CD4-positive, alpha-beta T cell treated with Interleukin-6 for 4 hours (primary cell): Measurements from ENCODE around the gene IRF1.
"Not testable (repeated sequence)": the region's sequence is repeated elsewhere in the genome, so short reads cannot be mapped to it uniquely, and the experiment has no call there.

Experiments
- DNase-seq: peaks from one replicate; pipeline ENCODE4 v3.0.0-alpha.2; 2020; ENCODE audit warnings: mixed read lengths

IRF1 gene

DNA sequence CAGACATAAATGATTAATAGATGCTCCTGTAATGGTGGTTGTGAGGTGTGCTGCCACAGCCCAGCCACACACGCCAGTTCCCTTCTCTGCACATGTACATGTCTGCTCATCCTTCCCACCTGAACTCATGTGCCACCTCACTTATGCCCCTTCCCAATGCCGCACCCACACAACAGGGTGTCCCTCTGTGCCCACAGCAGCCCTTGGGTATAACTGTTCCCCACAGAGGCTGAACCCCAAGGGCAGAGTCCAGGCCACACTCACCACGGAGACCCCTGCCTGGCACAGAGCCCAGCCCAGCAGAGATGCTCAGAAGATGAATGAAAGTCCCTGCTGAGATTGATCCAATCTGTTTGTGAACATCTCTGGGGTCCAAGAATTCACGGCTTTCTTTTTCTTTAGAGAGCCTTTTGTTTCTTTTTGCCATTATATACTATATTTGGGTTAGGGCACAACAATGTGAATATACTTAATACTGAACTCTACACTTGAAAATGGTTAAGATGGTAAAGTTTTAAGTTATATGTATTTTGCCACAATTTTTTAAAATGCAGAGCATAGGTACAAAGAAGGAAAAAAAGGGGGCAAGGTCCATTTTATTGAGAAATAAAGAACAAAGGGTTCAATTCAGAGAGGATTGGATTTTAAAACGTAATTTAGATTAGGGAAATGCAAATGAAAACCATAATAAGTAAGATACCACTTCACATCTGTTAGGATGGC, 29.6 kb downstream of the IRF1 start:
- no peak for DNase-seq

DNA sequence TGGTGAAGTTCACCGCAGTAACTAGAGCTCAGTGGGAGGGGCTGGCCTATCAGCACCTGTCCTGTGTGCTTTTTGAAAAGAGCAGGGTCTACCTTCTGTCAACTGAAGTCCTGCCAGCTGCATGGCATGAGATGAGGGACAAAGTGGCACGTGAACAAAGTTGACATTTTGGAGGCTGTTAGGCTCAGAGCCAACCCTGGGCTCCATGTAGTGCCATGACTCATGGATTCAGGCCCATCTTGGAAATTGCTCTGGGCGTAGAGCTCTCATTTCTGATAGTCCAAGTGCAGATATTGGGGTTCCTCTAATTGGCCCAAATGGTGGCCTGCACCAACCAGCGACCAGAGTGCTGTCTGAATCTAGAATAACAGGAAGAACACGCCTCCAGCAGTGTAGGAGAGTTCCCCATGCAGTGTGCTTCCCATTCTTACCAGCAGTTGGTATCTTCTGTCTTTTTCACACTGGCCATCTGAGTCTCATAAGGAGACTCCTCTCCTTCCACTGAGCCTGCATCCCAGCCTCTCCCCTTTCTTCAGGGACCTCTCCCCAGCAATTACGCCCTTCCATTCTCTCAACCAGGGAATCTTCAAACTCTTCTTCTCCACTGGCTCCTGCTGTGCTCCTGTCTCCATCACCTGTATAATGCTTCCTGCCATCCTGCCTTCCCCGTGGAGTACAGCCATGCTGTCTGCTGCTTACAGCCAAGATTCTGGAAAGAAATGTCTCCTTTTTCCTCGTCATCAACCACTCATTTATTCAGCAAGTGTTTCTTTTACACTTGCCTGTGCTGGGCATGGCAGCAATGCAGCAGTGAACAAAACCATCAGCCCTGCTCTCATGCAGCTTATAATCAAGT, 30.4 kb downstream of the IRF1 start:
- no peak for DNase-seq

- no peak for DNase-seq
Measured at GRCh38 chr5:132459031-132459982, 31.3 kb downstream of the IRF1 start.

DNA sequence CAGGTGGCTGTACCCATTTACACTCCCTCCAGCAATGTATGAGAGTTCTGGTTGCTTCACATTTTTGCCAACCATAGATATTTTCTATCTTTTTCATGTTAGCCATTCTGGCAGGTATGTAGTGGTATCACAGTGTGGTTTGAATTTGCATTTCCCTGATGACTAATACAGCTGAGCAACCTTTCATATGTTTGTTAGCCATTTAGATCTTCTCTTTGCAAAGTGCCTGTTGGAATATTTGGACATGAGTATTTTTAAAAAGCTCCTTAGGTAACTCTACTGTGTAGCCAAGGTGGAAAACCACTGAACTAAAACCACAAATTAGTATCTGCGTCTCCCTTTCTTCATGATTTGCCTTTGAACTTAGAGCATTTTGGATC, 31.9 kb downstream of the IRF1 start:
- DNase-seq: no peak

- DNase-seq: no peak
Measured at GRCh38 chr5:132458226-132458560, 32.4 kb downstream of the IRF1 start.

DNA sequence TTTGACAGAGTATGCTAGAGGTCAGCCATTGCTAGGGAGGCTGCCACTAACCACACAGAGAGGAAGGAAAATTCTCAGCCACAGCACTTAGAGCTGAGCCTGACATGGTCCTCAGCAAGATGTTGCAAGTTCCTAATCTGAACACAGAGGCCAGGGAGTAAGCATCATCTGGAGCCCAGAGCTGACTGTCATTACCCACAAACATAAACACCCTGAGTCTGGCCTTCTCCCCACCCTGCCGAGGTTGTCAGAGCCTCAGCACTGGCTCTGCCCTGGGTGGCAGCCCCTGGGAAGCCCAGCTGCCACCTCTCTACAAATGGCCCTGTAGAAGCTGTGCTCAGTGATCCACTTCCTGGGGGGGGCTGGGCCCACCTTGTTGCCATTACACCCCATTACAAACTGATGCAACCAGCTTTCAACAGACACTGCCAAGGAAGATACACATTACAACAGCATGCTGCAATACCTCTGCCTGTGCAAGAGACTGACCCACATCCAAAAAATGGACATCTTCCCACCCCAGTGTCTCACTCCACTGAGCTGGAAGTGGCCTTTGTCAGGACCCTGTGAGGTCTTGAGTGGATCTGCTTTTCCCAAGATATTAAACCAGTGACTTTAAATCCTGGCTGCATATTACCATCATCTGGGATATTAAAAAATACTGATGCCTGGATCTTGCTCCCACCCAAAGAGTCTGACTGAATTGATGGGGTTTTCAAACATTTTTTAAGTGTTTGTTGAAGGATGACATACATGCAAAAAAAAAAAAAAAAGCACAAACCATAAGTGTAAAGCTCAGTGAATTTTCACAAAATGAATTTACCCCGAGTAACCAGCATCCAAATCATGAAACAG, 33.0 kb downstream of the IRF1 start:
- DNase-seq: peak; percentile 63

- DNase-seq: no peak
Measured at GRCh38 chr5:132456987-132457361, 33.6 kb downstream of the IRF1 start.

DNA sequence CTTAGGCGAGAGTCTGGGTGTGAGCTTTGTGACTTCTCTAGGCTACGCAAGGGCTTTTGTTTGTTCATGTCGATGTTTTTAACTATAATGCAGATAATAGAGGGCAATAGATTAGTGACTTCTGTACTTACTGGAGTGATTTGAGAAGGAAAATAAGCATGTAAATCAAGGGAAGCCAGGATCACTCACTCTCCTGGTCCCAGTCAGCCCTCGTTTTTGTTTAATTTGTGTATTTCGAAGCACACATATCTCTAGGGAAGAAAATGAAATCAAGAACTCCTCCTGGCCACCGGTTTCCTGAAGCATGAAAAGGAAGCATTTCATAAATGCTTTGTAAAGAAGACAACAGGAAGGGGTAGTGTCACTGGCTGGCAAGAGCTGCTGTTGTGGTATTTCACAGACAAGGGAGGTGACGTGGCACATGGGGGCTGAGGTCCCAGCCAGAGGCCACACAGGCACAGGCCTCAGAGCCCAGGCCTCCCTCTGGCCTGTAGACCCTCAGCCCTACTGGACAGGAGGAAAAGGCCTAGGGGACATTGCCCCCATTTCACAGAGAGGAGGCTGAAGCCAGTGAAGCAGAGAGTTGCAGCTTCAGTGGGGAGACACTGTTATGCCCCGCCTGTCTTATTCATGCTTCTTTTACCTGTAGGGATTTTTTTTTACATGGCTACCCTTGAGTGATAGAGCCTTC, 34.1 kb downstream of the IRF1 start:
- peak; percentile 81 for DNase-seq

- no peak for DNase-seq
Measured at GRCh38 chr5:132455614-132456115, 34.9 kb downstream of the IRF1 start.

DNA sequence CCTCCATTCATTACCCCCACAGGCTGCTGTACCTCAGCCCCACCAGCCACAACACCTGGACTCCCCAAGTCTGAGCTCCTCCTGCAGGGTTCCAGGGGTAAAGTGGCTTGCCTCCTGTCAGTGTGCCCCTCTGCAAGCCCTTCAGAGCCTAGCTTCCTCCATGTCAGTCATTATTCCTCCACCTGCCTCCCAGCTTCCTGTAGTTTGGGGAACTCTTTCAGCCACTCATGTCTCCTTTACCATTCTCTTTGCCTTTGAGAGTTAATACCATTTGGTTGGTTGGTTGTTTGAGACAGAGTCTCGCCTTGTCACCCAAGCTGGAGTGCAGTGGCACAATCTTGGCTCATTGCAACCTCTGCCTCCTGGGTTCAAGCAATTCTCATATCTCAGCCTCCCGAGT, 36.2 kb downstream of the IRF1 start:
- no peak for DNase-seq

DNA sequence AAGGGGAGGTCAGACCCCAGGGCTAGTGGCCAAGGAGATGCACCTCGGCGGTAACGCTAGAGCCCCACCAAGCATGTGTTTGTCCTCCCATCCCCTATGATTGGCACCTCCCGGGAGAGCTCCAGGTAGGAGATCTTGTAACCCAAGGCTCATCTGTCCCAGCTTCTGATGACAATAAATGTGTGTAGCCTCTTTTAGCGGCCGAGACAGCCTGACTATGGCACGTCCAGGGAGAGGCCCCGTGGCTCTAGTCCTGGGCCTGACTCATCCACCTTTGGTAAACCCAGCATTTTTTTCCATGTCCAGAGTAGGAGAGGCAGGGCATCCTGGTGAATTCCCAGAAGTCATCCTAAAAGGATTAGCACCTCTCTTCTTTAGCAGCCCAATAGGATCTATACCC, 39.2 kb downstream of the IRF1 start:
- no peak for DNase-seq

DNA sequence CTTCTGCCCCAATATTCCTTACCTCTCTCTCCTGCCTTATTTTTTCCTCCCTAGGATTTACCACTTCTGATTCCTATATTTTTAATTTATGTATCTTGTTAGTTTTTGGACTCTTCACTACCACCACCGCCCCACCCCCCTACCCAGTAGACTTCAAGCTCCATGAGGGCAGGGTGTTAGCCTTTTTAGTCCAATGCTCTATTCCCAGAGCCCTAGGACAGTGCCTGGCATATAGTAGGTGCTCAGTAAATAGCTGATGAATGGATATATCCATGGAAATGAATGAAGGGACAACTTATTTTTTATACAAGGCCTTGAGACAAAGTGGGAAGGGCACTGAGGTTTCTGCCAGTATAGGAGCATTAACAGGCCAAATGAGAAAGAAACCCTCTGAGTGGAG, 41.5 kb downstream of the IRF1 start:
- DNase-seq: no peak

GRCh38 chr5:132447196-132447595, 43.4 kb downstream of the IRF1 start:
- no peak for DNase-seq

GRCh38 chr5:132446621-132447020, 44.0 kb downstream of the IRF1 start:
- no peak for DNase-seq

DNA sequence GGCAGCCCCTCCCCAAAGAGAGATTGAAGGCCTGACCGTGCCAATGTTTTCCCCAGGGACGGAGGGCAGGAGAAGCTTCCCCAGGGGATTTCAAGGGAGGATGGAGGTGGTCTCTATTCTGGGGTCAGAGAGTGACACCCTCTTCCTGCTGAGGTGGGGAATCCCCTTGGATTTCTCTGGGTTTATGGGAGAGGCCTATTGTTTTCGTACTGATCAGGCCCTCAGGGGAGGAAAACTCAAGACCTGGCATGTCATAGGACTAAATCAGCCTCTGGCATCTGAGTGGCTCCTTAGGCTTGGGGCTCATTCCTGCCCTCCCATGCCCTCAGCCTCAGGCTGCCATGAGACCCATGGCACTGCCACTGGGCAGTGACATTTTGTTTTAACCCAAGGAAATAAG, 44.6 kb downstream of the IRF1 start:
- no peak for DNase-seq

- no peak for DNase-seq
Measured at GRCh38 chr5:132445640-132445923, 45.0 kb downstream of the IRF1 start.

DNA sequence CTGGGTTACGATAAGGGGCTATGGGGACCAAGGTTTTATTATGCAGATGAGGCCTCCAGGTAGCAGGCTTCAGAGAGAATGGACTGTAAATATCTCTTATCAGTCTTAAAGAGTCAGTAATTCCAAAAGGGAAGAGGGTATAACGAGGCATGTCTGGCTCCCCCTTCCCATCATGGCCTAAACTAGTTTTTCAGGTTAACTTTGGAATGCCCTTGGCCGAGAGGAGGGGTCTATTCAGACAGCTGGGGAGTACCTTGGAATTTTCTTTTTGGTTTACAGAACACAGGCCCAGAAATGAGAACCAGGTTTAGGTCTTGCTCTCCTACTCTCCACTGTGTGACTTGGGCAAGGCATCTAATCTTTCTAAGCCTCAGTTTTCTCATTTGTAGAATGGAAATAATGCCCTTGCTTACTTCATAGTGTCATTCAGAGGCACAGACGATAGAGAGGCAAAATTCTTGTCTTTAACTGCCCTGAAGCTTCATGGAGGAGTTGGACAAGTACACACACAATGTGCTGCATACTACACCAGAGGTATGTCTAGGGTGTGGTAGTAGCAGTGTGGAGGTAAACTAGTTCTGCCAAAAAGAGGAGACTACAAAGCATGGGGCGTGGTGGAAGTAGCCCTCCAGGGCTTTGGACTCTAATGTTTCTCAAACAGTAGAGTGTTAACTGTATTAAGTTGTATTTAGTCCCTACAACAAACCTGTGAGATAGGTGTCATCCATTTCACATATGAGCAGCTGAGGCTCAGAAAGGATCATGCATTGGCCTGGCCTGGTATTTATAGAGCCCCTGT, 45.5 kb downstream of the IRF1 start:
- no peak for DNase-seq

GRCh38 chr5:132444061-132444460, 46.5 kb downstream of the IRF1 start:
- DNase-seq: no peak

DNA sequence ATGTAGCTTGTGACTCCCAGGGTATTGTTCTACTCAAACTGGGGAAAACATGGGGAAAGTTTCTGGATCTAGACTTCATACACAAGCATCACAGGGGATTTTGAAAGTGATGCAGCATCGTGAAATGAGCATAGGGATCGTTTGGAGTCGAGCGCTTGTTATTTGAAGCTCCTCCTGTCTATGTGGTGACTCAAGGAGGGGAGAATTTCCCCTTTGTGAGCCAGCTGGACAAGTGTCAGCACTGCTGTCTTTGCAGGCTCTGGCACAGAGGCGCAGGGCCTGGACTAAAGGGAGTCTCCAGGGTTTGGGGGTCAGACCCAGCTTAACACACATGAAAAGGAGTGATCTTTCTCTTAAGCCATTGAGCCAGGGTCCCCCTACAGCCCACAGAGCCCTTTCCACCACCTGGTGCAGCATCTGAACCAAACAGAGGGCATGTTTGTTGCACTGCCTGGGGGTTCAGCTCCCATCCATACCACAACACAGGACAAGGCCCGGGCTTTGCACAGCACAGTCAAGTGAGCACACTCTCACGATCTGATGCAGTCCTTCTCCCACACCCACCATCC, 51.0 kb downstream of the IRF1 start:
- no peak for DNase-seq

DNA sequence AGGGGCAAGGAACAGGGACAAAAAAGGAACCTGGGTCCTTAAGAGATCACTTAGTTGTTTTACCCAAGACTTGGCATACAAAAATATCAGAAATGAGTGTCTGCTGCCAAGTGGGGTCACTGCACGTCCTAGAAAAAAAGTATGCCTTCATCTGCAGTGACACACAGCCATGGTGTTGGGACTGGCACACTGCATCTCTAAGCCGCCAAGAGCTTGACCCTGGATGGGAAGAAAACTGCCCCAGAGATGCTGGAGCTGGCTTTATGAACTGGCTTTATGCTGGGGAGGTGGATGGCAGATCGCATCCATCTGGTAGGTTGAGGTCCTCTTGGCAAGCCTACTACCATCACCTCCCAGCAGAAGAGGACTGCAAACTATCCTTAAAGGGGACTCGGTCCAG, 51.7 kb downstream of the IRF1 start:
- DNase-seq: no peak

DNA sequence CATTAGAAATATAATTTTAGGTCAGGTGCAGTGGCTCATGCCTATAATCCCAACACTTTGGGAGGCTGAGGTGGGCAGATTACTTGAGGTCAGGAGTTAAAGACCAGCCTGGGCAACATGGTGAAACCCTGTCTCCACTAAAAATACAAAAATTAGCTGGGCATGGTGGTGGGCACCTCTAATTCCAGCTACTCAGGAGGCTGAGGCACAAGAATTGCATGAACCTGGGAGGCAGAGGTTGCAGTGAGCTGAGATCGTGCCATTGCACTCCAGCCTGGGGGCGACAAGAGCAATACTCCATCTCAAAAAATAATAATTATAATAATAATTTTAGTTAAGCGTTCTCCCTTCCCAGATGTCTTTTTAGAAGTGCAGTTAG, 52.3 kb downstream of the IRF1 start:
- not testable (repeated sequence) for DNase-seq
